ENCODE data around the gene BIRC6.
"Not testable (repeated sequence)": the region's sequence is repeated elsewhere in the genome, so short reads cannot be mapped to it uniquely, and the experiment has no call there.

DNA sequence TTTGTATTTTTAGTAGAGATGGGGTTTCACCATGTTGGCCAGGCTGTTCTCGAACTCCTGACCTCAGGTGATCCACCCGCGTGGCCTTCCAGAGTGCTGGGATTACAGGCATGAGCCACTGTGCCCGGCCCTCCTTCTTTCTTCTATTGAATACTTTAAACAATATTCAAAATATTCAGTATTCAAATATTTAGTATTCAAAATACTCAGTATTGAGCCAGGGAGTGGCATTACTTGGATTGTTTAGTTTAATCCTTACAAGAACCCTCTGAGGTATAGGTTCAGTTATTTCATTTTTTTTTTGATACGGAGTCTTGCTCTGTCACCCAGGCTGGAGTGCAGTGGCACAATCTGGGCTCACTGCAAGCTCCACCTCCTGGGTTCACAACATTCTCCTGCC is 281.7 kb downstream of the BIRC6 start:
- TF ChIP-seq, protein P1, sequence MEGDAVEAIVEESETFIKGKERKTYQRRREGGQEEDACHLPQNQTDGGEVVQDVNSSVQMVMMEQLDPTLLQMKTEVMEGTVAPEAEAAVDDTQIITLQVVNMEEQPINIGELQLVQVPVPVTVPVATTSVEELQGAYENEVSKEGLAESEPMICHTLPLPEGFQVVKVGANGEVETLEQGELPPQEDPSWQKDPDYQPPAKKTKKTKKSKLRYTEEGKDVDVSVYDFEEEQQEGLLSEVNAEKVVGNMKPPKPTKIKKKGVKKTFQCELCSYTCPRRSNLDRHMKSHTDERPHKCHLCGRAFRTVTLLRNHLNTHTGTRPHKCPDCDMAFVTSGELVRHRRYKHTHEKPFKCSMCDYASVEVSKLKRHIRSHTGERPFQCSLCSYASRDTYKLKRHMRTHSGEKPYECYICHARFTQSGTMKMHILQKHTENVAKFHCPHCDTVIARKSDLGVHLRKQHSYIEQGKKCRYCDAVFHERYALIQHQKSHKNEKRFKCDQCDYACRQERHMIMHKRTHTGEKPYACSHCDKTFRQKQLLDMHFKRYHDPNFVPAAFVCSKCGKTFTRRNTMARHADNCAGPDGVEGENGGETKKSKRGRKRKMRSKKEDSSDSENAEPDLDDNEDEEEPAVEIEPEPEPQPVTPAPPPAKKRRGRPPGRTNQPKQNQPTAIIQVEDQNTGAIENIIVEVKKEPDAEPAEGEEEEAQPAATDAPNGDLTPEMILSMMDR (IDR thresholded peaks at IDR 0.05): not testable (repeated sequence)
- TF ChIP-seq POLR2A (IDR thresholded peaks at IDR 0.05): not testable (repeated sequence)
